ENCODE results near the gene MYBPH. TPM values are rescaled to one million over a fixed set of nuclear protein-coding genes. Genes with fewer than 3 reads are reported as not detected.

Gene MYBPH
- total RNA-seq, 2 experiments from 2014 or later: not detected

DNA sequence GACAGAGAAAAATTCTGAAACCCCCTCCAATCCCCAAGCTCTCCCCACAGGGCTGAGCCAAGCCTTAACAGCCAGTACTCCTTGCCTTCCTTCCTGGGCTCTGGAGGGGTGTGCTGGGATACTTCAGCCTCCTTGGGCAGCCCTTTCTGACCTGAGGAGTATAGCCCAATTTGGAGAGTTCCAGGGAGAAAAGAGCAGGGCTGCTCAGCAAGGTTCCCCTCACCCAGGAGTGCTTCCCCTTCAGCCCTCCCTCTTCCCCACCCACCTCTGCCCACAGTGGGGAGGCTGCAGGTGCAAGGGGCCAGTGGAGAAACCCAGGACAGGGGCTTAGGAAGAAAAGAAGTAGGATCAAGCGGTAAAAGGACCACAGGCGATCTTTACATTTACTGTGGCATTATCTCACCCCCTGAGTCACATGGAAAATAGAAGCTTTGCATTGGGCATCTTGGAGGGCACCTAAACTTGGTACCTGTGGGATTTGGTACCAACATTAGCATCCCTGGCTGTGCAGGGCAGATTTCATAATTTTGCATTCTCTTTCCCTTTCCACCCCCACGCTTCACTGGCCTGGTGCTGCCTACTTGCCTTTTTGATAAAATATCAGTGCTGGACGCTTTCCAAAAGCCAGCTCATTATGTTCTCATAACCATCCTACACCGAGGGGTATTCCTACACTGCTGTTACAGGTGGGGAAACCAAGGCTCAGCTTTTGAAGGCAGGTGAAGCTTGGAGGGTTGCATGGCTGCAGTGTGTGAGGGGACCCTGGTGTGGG, 50.9 kb downstream of the MYBPH start:
- CTCF ChIA-PET (ENCODE audit: unreplicated experiment): interaction anchor here (0.6 kb wide), 1 partner anchor 99 kb away, joined by 3 read pairs; the partner anchor contains the start of gene PPFIA4
- BruUV-seq (replicated peaks): no TSS peak
- Histone ChIP-seq H4K20me1 (ENCODE audit: insufficient read depth, low read length) (no peaks in the 10 kb centered on the region), H3K27ac (ENCODE audit: low read depth, low read length, poor library complexity, severe bottlenecking) (no peak overlapping the region), H3K79me2 (ENCODE audit: insufficient read depth, low read depth, low read length) (no peaks in the 10 kb centered on the region), H2AFZ (ENCODE audit: low read length) (no peak overlapping the region), H3K9me3 (ENCODE audit: low read length) (no peaks in the 10 kb centered on the region), H3K9me2 (ENCODE audit: insufficient read depth, low read length) (no peaks in the 10 kb centered on the region), H3K4me1 (ENCODE audit: insufficient read depth, low read length, poor library complexity, severe bottlenecking) (no peaks in the 10 kb centered on the region), H3K4me2 (ENCODE audit: low read length) (no peak overlapping the region), H3K4me3 (ENCODE audit: low read depth, low read length, poor library complexity, severe bottlenecking) (no peak overlapping the region), H3K36me3 (ENCODE audit: insufficient read depth, low read length) (no peaks in the 10 kb centered on the region)
- TF ChIP-seq, protein P1, sequence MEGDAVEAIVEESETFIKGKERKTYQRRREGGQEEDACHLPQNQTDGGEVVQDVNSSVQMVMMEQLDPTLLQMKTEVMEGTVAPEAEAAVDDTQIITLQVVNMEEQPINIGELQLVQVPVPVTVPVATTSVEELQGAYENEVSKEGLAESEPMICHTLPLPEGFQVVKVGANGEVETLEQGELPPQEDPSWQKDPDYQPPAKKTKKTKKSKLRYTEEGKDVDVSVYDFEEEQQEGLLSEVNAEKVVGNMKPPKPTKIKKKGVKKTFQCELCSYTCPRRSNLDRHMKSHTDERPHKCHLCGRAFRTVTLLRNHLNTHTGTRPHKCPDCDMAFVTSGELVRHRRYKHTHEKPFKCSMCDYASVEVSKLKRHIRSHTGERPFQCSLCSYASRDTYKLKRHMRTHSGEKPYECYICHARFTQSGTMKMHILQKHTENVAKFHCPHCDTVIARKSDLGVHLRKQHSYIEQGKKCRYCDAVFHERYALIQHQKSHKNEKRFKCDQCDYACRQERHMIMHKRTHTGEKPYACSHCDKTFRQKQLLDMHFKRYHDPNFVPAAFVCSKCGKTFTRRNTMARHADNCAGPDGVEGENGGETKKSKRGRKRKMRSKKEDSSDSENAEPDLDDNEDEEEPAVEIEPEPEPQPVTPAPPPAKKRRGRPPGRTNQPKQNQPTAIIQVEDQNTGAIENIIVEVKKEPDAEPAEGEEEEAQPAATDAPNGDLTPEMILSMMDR (conservative IDR thresholded peaks at IDR 0.05; ENCODE audit: low read length): no peak
- no peak for TF ChIP-seq EZH2phosphoT487 (IDR thresholded peaks at IDR 0.05; ENCODE audit: borderline replicate concordance, low read depth, low read length)
- intact Hi-C loops (cut with micrococcal nuclease; ENCODE audit: unreplicated experiment): no loop called here
- POLR2A ChIA-PET: no interaction called here
- no peak for DNase-seq (ENCODE audit: low spot score)

DNA sequence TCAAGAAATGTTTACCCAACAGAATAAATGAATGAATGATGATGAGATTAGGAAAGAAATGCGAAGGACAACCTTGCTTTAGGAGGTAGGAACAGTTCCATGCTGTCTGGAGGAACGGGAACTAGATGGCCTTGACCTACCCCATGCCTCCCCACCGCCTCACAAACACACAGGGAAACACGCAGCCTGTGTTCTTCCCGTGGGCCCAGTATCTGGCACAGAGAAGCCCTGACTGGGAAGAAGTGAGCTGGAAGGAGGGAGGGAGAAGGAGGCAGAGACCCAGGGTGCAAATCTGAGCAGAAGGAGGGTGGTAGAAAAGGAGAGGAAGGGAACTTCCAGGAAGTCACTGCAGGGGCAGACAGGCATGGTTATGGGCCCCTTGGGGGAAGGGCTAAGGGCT, 51.6 kb downstream of the MYBPH start:
- H3K9me3 ChIP-seq (ENCODE audit: low read length): no peaks in the 10 kb centered on the region
- no peak for DNase-seq (ENCODE audit: low spot score)
- no peak overlapping the region for H3K4me3 ChIP-seq (ENCODE audit: low read depth, low read length, poor library complexity, severe bottlenecking)
- no peak overlapping the region for H2AFZ ChIP-seq (ENCODE audit: low read length)
- CTCF ChIA-PET (ENCODE audit: unreplicated experiment): no interaction called here
- H4K20me1 ChIP-seq (ENCODE audit: insufficient read depth, low read length): no peaks in the 10 kb centered on the region
- H3K27ac ChIP-seq (ENCODE audit: low read depth, low read length, poor library complexity, severe bottlenecking): no peak overlapping the region
- no peak for TF ChIP-seq EZH2phosphoT487 (IDR thresholded peaks at IDR 0.05; ENCODE audit: borderline replicate concordance, low read depth, low read length)
- TF ChIP-seq, protein P1 (conservative IDR thresholded peaks at IDR 0.05; ENCODE audit: low read length): no peak
- POLR2A ChIA-PET: no interaction called here
- H3K9me2 ChIP-seq (ENCODE audit: insufficient read depth, low read length): no peaks in the 10 kb centered on the region
- intact Hi-C loops (cut with micrococcal nuclease; ENCODE audit: unreplicated experiment): no loop called here
- no TSS peak for BruUV-seq (replicated peaks)
- no peak overlapping the region for H3K4me2 ChIP-seq (ENCODE audit: low read length)
- no peaks in the 10 kb centered on the region for H3K79me2 ChIP-seq (ENCODE audit: insufficient read depth, low read depth, low read length)
- H3K4me1 ChIP-seq (ENCODE audit: insufficient read depth, low read length, poor library complexity, severe bottlenecking): no peaks in the 10 kb centered on the region
- no peaks in the 10 kb centered on the region for H3K36me3 ChIP-seq (ENCODE audit: insufficient read depth, low read length)

DNA sequence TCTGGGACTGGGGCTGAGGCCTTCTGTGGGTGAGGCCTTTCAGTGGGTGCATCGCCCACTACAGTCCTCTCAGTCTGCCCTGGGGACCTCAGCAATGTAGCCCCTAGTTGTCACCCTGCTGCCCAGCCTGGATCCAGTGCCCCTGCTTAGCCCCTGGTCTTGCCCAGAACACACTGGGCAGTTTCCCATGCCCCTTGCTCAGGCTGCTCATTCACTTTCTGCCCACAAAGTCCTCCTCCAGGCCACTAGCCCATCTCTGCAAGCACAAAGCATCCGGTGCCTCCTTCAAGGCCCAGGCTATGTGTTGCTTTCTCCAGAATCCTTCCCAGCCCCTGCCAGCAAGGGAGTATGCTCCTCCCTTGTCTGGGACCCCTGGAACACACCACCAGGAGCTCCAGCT, 53.5 kb downstream of the MYBPH start:
- H3K36me3 ChIP-seq (ENCODE audit: insufficient read depth, low read length): no peaks in the 10 kb centered on the region
- intact Hi-C loops (cut with micrococcal nuclease; ENCODE audit: unreplicated experiment): no loop called here
- TF ChIP-seq, protein P1 (conservative IDR thresholded peaks at IDR 0.05; ENCODE audit: low read length): no peak
- TF ChIP-seq EZH2phosphoT487 (IDR thresholded peaks at IDR 0.05; ENCODE audit: borderline replicate concordance, low read depth, low read length): no peak

More for the DNA sequence above, 53.5 kb downstream of the MYBPH start:
- Histone ChIP-seq H3K4me2 (ENCODE audit: low read length) (no peak overlapping the region), H3K9me2 (ENCODE audit: insufficient read depth, low read length) (no peaks in the 10 kb centered on the region), H3K9me3 (ENCODE audit: low read length) (no peaks in the 10 kb centered on the region), H3K4me3 (ENCODE audit: low read depth, low read length, poor library complexity, severe bottlenecking) (no peak overlapping the region), H3K27ac (ENCODE audit: low read depth, low read length, poor library complexity, severe bottlenecking) (no peak overlapping the region), H2AFZ (ENCODE audit: low read length) (no peak overlapping the region), H4K20me1 (ENCODE audit: insufficient read depth, low read length) (no peaks in the 10 kb centered on the region), H3K79me2 (ENCODE audit: insufficient read depth, low read depth, low read length) (no peaks in the 10 kb centered on the region), H3K4me1 (ENCODE audit: insufficient read depth, low read length, poor library complexity, severe bottlenecking) (no peaks in the 10 kb centered on the region)
- CTCF ChIA-PET (ENCODE audit: unreplicated experiment): no interaction called here
- POLR2A ChIA-PET: no interaction called here
- DNase-seq (ENCODE audit: low spot score): no peak
- no TSS peak for BruUV-seq (replicated peaks)
